ENCODE measurements around the gene DNAJC4.

DNAJC4 gene

DNA sequence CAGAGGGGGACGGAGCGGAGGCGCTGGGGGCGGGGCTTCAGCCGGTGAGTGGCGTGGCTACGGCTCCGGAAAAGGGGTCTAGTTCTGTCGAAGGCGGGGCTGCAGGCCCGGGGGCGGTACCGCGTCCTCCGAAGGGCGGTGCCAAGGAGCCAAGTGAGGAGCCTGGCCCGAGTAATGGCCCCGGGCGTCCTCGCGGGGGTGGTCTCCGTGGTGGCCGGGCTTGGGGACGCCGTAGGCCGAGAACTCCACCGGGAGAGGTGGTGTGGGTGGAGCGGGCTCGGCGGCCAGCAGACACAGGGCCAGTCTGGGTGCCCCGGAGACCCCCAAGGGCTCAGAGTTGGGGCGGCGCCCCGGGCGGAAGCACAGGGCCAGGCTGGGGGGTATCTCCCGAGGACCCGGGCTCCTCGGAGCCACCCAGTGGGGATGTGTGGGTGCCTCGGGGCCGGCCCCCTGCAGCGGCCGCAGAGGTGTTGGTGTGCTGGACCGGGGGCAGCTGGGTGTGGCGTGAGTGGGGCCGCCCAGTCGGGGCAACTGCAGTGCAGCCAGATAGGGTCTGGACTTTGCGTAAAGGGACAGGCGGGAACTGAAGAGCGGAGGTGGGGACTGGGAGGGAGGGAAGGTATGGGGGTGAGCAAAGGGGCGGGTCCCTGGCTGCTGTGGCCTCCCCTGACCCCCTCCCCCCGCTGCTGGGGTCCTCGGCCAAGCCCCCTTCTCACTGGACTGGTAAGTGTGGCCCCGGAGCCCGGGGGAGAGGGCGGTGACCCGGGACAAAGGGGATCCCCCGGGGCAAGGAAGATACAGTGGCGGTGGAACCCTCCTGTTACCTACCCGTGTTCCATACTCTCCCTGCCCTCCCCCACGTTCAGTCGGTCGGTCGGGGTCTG is 11.4 kb downstream of the DNAJC4 start:
- Histone ChIP-seq H3K4me3 (ENCODE audit: insufficient read depth, low read length, poor library complexity, severe bottlenecking) (peak overlapping the region; percentile 78), H3K79me2 (ENCODE audit: insufficient read depth, low read length) (peaks cover 22% of the 10 kb centered on the region), H3K36me3 (ENCODE audit: low read length) (no peaks in the 10 kb centered on the region), H2AFZ (ENCODE audit: low read depth, low read length, severe bottlenecking) (no peak overlapping the region), H3K9ac (ENCODE audit: low read length) (peak overlapping the region; percentile 72), H3K27ac (ENCODE audit: low read depth, low read length) (peak overlapping the region; percentile 71), H4K20me1 (ENCODE audit: low read depth, low read length) (no peaks in the 10 kb centered on the region), H3K9me3 (ENCODE audit: insufficient read depth, low read length) (no peaks in the 10 kb centered on the region), H3F3A (ENCODE audit: insufficient read depth) (peaks cover 54% of the 10 kb centered on the region), H3K27me3 (ENCODE audit: low read length) (no peaks in the 10 kb centered on the region), H3K9me2 (replicated peaks; ENCODE audit: insufficient read depth, low read length) (no peaks in the 10 kb centered on the region), H3K4me2 (ENCODE audit: low read depth, low read length, poor library complexity, severe bottlenecking) (peak overlapping the region; percentile 93)
- TF ChIP-seq, protein P1, sequence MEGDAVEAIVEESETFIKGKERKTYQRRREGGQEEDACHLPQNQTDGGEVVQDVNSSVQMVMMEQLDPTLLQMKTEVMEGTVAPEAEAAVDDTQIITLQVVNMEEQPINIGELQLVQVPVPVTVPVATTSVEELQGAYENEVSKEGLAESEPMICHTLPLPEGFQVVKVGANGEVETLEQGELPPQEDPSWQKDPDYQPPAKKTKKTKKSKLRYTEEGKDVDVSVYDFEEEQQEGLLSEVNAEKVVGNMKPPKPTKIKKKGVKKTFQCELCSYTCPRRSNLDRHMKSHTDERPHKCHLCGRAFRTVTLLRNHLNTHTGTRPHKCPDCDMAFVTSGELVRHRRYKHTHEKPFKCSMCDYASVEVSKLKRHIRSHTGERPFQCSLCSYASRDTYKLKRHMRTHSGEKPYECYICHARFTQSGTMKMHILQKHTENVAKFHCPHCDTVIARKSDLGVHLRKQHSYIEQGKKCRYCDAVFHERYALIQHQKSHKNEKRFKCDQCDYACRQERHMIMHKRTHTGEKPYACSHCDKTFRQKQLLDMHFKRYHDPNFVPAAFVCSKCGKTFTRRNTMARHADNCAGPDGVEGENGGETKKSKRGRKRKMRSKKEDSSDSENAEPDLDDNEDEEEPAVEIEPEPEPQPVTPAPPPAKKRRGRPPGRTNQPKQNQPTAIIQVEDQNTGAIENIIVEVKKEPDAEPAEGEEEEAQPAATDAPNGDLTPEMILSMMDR (IDR thresholded peaks at IDR 0.05; ENCODE audit: insufficient read depth, low read length, poor library complexity, severe bottlenecking), result no peak
- no peak for TF ChIP-seq EZH2phosphoT487 (conservative IDR thresholded peaks at IDR 0.05; ENCODE audit: low read length)

DNA sequence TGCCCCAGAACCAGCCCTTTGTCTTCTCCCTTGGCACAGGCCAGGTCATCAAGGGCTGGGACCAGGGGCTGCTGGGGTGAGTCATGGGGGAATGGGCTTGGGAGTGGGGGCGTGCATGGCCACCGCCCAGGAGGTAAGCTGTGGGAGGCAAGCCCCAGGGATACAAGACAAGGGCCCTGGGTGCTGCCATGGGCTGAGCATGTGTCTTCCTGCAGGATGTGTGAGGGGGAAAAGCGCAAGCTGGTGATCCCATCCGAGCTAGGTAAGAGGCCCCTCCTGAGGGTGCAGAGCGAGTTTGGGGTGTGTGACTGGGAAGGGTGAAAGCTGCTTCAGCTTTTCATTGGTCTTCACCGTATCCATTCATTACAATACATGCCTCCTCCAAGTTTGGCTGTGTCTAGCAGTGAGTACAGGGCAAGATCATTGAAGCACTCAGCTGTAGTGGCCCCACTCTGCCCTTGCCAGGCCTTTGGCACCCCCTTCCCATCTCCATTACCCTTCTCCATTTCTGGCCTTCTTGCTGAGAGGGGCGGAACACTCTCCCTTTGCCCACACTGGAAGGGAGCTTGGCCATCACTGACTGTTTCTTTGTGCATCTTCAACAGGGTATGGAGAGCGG is 13.0 kb downstream of the DNAJC4 start:
- H4K20me1 ChIP-seq (ENCODE audit: low read depth, low read length), result no peaks in the 10 kb centered on the region
- H3K4me3 ChIP-seq (ENCODE audit: insufficient read depth, low read length, poor library complexity, severe bottlenecking), result no peak overlapping the region
- TF ChIP-seq, protein P1 (IDR thresholded peaks at IDR 0.05; ENCODE audit: insufficient read depth, low read length, poor library complexity, severe bottlenecking), result no peak
- TF ChIP-seq EZH2phosphoT487 (conservative IDR thresholded peaks at IDR 0.05; ENCODE audit: low read length), result no peak
- peak overlapping the region; percentile 18; the same call in 1 of the 2 replicates for H3K27ac ChIP-seq (ENCODE audit: low read depth, low read length)
- H3K9ac ChIP-seq (ENCODE audit: low read length), result no peak overlapping the region
- H3F3A ChIP-seq (ENCODE audit: insufficient read depth), result peaks cover 61% of the 10 kb centered on the region
- H2AFZ ChIP-seq (ENCODE audit: low read depth, low read length, severe bottlenecking), result no peak overlapping the region
- H3K4me2 ChIP-seq (ENCODE audit: low read depth, low read length, poor library complexity, severe bottlenecking), result no peak overlapping the region
- no peaks in the 10 kb centered on the region for H3K36me3 ChIP-seq (ENCODE audit: low read length)
- no peaks in the 10 kb centered on the region for H3K9me2 ChIP-seq (replicated peaks; ENCODE audit: insufficient read depth, low read length)
- no peaks in the 10 kb centered on the region for H3K27me3 ChIP-seq (ENCODE audit: low read length)
- H3K9me3 ChIP-seq (ENCODE audit: insufficient read depth, low read length), result no peaks in the 10 kb centered on the region
- H3K79me2 ChIP-seq (ENCODE audit: insufficient read depth, low read length), result peaks cover 22% of the 10 kb centered on the region

DNA sequence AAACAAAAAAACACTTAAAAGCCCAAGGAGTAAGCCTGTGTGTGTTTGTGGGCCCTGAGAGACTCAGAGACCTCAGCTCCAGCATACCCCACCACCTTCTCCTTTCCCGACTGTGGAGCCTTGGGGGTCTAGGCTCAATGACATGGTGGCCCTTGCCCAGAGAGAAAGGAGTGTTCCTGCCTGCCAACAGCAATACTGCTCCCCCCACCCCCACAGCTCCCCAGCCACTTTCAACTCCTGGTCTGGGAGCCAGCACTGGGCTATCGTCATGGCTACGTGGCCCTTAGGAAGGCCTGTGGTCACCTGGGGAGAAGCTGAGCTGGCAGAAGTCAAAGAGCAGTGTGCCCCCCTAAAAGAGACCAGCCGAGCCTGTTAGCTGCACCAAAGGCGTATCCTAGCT is 13.8 kb downstream of the DNAJC4 start:
- Histone ChIP-seq H3F3A (ENCODE audit: insufficient read depth) (peaks cover 54% of the 10 kb centered on the region), H3K27me3 (ENCODE audit: low read length) (no peaks in the 10 kb centered on the region), H3K36me3 (ENCODE audit: low read length) (no peaks in the 10 kb centered on the region), H3K9me3 (ENCODE audit: insufficient read depth, low read length) (no peaks in the 10 kb centered on the region), H3K4me3 (ENCODE audit: insufficient read depth, low read length, poor library complexity, severe bottlenecking) (no peak overlapping the region), H4K20me1 (ENCODE audit: low read depth, low read length) (no peaks in the 10 kb centered on the region), H3K4me2 (ENCODE audit: low read depth, low read length, poor library complexity, severe bottlenecking) (no peak overlapping the region), H3K27ac (ENCODE audit: low read depth, low read length) (no peak overlapping the region), H3K9me2 (replicated peaks; ENCODE audit: insufficient read depth, low read length) (no peaks in the 10 kb centered on the region), H3K9ac (ENCODE audit: low read length) (no peak overlapping the region), H2AFZ (ENCODE audit: low read depth, low read length, severe bottlenecking) (no peak overlapping the region), H3K79me2 (ENCODE audit: insufficient read depth, low read length) (peaks cover 22% of the 10 kb centered on the region)
- TF ChIP-seq, protein P1 (IDR thresholded peaks at IDR 0.05; ENCODE audit: insufficient read depth, low read length, poor library complexity, severe bottlenecking), result no peak
- no peak for TF ChIP-seq EZH2phosphoT487 (conservative IDR thresholded peaks at IDR 0.05; ENCODE audit: low read length)

Measured in SU-DHL-6 (cell line).